ENCODE results near the gene GPC5. TPM values are rescaled to one million over a fixed set of nuclear protein-coding genes. Genes with fewer than 3 reads are reported as not detected.

GPC5 gene
- total RNA-seq, 1 donor from 2014 or later, result 0.07 TPM

GRCh38 chr13:91609353-91609752 is 210.9 kb downstream of the GPC5 start:
- no peaks in the 10 kb centered on the region for H3K9me3 Mint-ChIP-seq
- no peak overlapping the region for H3K9ac ChIP-seq
- H3K27me3 Mint-ChIP-seq (ENCODE audit: insufficient read depth, low read depth), result no peaks in the 10 kb centered on the region
- TF ChIP-seq CTCF (IDR thresholded peaks at IDR 0.05), result no peak
- no peaks in the 10 kb centered on the region for H3F3A ChIP-seq (ENCODE audit: low read depth)
- no peak overlapping the region for H3K4me3 ChIP-seq
- H3K4me3 Mint-ChIP-seq, result no peak overlapping the region
- no peaks in the 10 kb centered on the region for H3K4me1 Mint-ChIP-seq
- H2AFZ ChIP-seq (replicated peaks), result peak overlapping the region; percentile 70
- H3K4me2 ChIP-seq, result no peak overlapping the region
- H3K9me3 ChIP-seq (ENCODE audit: low read depth), result no peaks in the 10 kb centered on the region
- no peaks in the 10 kb centered on the region for H3K4me1 ChIP-seq
- H3K79me2 ChIP-seq (ENCODE audit: low read depth), result no peaks in the 10 kb centered on the region
- no peak overlapping the region for H3K27ac ChIP-seq
- no peaks in the 10 kb centered on the region for H3K36me3 Mint-ChIP-seq
- no peaks in the 10 kb centered on the region for H4K20me1 ChIP-seq (ENCODE audit: low read depth)
- H3K36me3 ChIP-seq, result no peaks in the 10 kb centered on the region
- no peak for DNase-seq (ENCODE audit: low spot score)
- H3K27ac Mint-ChIP-seq, result no peak overlapping the region
- no peaks in the 10 kb centered on the region for H3K27me3 ChIP-seq

DNA sequence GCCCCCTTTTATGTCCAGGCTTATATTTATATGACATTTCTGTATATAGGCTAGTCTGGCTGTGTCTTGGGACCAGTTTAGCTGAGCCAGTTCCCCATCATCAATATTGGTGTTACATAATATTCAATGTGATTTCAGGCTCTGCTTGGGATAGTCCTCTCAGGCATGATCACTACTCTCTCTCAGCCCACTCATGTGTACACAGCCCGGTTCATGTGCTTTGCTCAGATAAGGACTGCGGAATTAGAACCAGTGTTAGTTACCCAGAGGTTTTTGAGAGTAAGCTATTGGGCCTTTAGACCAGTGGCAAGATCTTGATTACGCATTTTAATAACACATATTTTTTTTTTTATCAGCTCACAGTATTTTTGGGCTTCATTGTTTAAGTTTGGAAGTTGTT is 219.9 kb downstream of the GPC5 start:
- Histone ChIP-seq H3K4me2 (no peak overlapping the region), H3K9me3 (ENCODE audit: low read depth) (no peaks in the 10 kb centered on the region), H4K20me1 (ENCODE audit: low read depth) (no peaks in the 10 kb centered on the region), H3K4me3 (no peak overlapping the region), H3K79me2 (ENCODE audit: low read depth) (no peaks in the 10 kb centered on the region), H3K9ac (no peak overlapping the region), H3K27ac (no peak overlapping the region), H2AFZ (replicated peaks) (no peak overlapping the region), H3F3A (ENCODE audit: low read depth) (no peaks in the 10 kb centered on the region), H3K4me1 (no peaks in the 10 kb centered on the region), H3K36me3 (no peaks in the 10 kb centered on the region), H3K27me3 (no peaks in the 10 kb centered on the region)
- Mint-ChIP-seq H3K27me3 (ENCODE audit: insufficient read depth, low read depth) (peaks cover 2% of the 10 kb centered on the region), H3K27ac (no peak overlapping the region), H3K4me1 (no peaks in the 10 kb centered on the region), H3K4me3 (no peak overlapping the region), H3K36me3 (no peaks in the 10 kb centered on the region), H3K9me3 (no peaks in the 10 kb centered on the region)
- TF ChIP-seq CTCF (IDR thresholded peaks at IDR 0.05) (no peak), EZH2phosphoT487 (IDR thresholded peaks at IDR 0.05) (no peak), EZH2 (IDR thresholded peaks at IDR 0.05) (no peak)
- no peak for DNase-seq (ENCODE audit: low spot score)

DNA sequence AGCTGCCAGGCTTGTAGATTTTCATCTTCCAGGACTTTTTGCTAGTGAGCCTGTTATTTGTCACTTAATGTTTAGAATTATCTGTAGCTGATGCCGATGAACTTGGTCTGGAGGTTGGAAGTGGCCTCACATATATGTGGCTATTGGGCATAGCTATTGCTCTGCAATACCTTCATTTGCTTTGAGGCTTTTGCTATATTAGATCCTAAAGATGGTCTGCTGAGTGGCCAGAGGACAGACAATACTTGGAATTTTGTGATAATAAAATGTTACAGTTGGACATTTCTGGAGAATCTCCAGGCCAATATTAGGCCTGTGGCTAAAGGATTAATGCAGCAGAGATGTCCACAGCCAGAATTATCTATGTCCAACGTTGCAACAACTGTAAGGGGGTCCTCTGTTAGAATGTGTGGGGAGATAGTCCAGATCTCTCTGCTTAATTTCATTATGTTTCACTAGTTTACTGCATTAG is 222.3 kb downstream of the GPC5 start:
- no peaks in the 10 kb centered on the region for H3F3A ChIP-seq (ENCODE audit: low read depth)
- no peak overlapping the region for H3K27ac Mint-ChIP-seq
- no peaks in the 10 kb centered on the region for H3K79me2 ChIP-seq (ENCODE audit: low read depth)
- no peaks in the 10 kb centered on the region for H3K9me3 ChIP-seq (ENCODE audit: low read depth)
- no peak overlapping the region for H3K9ac ChIP-seq
- H4K20me1 ChIP-seq (ENCODE audit: low read depth), result no peaks in the 10 kb centered on the region
- H3K27me3 ChIP-seq, result no peaks in the 10 kb centered on the region
- DNase-seq (ENCODE audit: low spot score), result no peak
- no peaks in the 10 kb centered on the region for H3K9me3 Mint-ChIP-seq
- peaks cover 2% of the 10 kb centered on the region for H3K27me3 Mint-ChIP-seq (ENCODE audit: insufficient read depth, low read depth)
- no peaks in the 10 kb centered on the region for H3K4me1 ChIP-seq
- H3K4me3 Mint-ChIP-seq, result no peak overlapping the region
- no peak overlapping the region for H2AFZ ChIP-seq (replicated peaks)
- H3K27ac ChIP-seq, result no peak overlapping the region
- no peaks in the 10 kb centered on the region for H3K36me3 ChIP-seq
- H3K4me2 ChIP-seq, result no peak overlapping the region
- no peaks in the 10 kb centered on the region for H3K4me1 Mint-ChIP-seq
- no peak for TF ChIP-seq EZH2 (IDR thresholded peaks at IDR 0.05)
- H3K36me3 Mint-ChIP-seq, result no peaks in the 10 kb centered on the region
- no peak overlapping the region for H3K4me3 ChIP-seq

- Mint-ChIP-seq H3K4me3 (no peak overlapping the region), H3K4me1 (no peaks in the 10 kb centered on the region), H3K9me3 (no peaks in the 10 kb centered on the region), H3K27ac (no peak overlapping the region), H3K27me3 (ENCODE audit: insufficient read depth, low read depth) (peaks cover 2% of the 10 kb centered on the region), H3K36me3 (no peaks in the 10 kb centered on the region)
- Histone ChIP-seq H3F3A (ENCODE audit: low read depth) (no peaks in the 10 kb centered on the region), H3K27ac (no peak overlapping the region), H3K4me2 (no peak overlapping the region), H2AFZ (replicated peaks) (no peak overlapping the region), H3K4me3 (no peak overlapping the region), H3K9me3 (ENCODE audit: low read depth) (no peaks in the 10 kb centered on the region), H3K27me3 (no peaks in the 10 kb centered on the region), H3K79me2 (ENCODE audit: low read depth) (no peaks in the 10 kb centered on the region), H3K4me1 (no peaks in the 10 kb centered on the region), H4K20me1 (ENCODE audit: low read depth) (no peaks in the 10 kb centered on the region), H3K9ac (no peak overlapping the region), H3K36me3 (no peaks in the 10 kb centered on the region)
- TF ChIP-seq CTCF (IDR thresholded peaks at IDR 0.05), result no peak
- no peak for TF ChIP-seq EZH2 (IDR thresholded peaks at IDR 0.05)
- TF ChIP-seq EZH2phosphoT487 (IDR thresholded peaks at IDR 0.05), result no peak
- no peak for DNase-seq (ENCODE audit: low spot score)
These were observed 222.7 kb downstream of the GPC5 start for GRCh38 chr13:91621161-91621560.
